Measurements from ENCODE around the gene PCAT6. TPM values are rescaled to one million over a fixed set of nuclear protein-coding genes. Genes with fewer than 3 reads are reported as not detected.

The PCAT6 gene
- total RNA-seq, 2 experiments from 2014 or later = 0.91 to 1.3 TPM

DNA sequence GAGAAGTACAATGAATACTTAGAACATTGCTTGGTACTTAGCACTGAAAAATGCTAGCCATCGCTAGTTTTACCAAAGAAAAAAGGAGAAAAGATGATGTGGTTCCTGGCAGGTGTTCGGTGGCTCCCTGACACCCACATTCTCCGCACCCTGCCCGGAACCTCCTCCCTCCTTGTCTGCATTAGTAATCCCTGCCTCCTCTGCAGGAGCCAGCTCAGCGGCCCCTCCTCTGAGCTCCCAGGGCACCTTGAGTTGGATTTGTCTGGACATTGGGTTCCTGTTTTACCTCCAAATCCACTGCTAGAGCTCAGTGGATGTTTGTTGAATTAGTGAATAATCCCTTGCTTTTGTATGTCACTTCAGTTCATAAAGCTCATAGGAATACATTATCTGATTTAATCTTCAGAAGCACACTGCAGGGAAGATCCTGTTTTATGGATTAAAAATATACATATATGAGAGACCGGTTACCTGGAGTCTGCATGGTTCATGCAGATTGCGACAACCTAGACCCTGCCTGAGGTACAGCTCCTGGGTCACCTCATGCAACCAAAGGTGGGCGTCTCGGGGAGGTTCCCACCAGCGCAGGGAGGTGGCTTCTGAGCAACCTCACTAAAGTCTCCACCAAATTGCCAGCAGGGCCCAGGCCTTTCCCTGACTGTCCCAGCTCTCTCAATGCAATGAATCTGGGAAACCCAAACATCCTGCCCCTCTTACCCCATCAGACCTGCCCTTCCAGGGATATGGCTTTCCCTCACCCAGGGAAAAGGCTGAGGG, 24.2 kb downstream of the PCAT6 start:
- intact Hi-C loops (cut with DNase I, micrococcal nuclease) = no loop called here
- TF ChIP-seq, protein P1, sequence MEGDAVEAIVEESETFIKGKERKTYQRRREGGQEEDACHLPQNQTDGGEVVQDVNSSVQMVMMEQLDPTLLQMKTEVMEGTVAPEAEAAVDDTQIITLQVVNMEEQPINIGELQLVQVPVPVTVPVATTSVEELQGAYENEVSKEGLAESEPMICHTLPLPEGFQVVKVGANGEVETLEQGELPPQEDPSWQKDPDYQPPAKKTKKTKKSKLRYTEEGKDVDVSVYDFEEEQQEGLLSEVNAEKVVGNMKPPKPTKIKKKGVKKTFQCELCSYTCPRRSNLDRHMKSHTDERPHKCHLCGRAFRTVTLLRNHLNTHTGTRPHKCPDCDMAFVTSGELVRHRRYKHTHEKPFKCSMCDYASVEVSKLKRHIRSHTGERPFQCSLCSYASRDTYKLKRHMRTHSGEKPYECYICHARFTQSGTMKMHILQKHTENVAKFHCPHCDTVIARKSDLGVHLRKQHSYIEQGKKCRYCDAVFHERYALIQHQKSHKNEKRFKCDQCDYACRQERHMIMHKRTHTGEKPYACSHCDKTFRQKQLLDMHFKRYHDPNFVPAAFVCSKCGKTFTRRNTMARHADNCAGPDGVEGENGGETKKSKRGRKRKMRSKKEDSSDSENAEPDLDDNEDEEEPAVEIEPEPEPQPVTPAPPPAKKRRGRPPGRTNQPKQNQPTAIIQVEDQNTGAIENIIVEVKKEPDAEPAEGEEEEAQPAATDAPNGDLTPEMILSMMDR (IDR thresholded peaks at IDR 0.05) = no peak
- Histone ChIP-seq H3K4me1 (ENCODE audit: insufficient read depth, low read length) (peaks cover 35% of the 10 kb centered on the region), H3K27ac (ENCODE audit: low read depth in 1 of 2, low read length in 2 of 2) (no peak overlapping the region), H3K36me3 (ENCODE audit: insufficient read depth, low read length) (no peaks in the 10 kb centered on the region), H3K27me3 (ENCODE audit: control insufficient read depth in 1 of 2, insufficient read depth in 2 of 2, low read length in 2 of 2) (no peaks in the 10 kb centered on the region), H3K9me3 (ENCODE audit: control insufficient read depth in 1 of 2, insufficient read depth in 1 of 2, low read length in 2 of 2) (peaks cover 0 to 11% of the 10 kb centered on the region in 2 experiments), H3K4me3 (ENCODE audit: low read length) (no peak overlapping the region)
- Mint-ChIP-seq H3K27me3 (no peaks in the 10 kb centered on the region), H3K36me3 (ENCODE audit: low read depth) (no peaks in the 10 kb centered on the region), H3K4me3 (no peak overlapping the region), H3K9me3 (no peaks in the 10 kb centered on the region), H3K4me1 (ENCODE audit: low read depth) (peaks cover 32% of the 10 kb centered on the region), H3K27ac (peak overlapping the region; percentile 54)
- ChIA-PET POLR2A (interaction anchor here (0.9 to 1.7 kb wide), 3 partner anchors 24 to 54 kb away, joined by 3 to 9 read pairs (median 6); partner anchors contain the start of genes PCAT6 and RABIF), CTCF (interaction anchor here (0.5 to 0.6 kb wide), 2 partner anchors 186 to 1011 kb away, joined by 3 read pairs; no protein-coding TSS in a partner anchor)
- DNase-seq (peak in 4 of 14 experiments; percentile 3 to 25 (median 12)), ATAC-seq (ENCODE audit: poor library complexity) (peak; percentile 32)

DNA sequence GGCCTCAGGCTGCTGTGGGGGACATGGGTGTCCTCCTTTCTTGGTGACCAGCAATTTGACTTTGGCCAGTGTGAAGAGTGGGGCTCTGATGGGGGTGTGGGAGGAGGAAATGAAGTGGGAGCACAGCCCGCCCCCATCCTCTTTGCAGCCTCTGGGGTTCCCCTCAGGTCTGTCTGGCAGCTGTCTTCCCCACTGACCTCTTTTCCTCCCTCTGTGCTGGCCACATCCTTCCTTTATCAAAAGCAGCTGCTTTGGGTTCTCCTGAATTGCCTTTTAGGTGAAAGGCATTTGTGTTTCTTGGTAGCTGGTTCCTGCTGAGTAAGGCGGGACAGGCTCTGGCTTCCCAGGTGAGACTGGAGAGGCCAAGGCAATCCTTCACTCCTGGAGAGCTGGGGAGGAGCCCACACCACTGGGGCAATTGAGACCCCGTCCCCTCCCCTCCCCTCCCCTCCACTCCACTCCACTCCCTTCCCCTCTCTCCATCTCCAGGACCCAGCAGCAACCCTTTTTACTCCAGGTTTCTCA, 24.9 kb downstream of the PCAT6 start:
- no peaks in the 10 kb centered on the region for H3K36me3 ChIP-seq (ENCODE audit: insufficient read depth, low read length)
- ATAC-seq (ENCODE audit: poor library complexity) = peak; percentile 66
- ChIA-PET CTCF (no interaction called here), POLR2A (interaction anchor here (0.9 to 1.7 kb wide), 4 partner anchors 25 to 53 kb away, joined by 3 to 9 read pairs (median 5); partner anchors contain the start of genes PCAT6 and RABIF)
- TF ChIP-seq, protein P1 (IDR thresholded peaks at IDR 0.05) = no peak
- Mint-ChIP-seq H3K27ac (no peak overlapping the region), H3K4me3 (no peak overlapping the region), H3K9me3 (no peaks in the 10 kb centered on the region), H3K36me3 (ENCODE audit: low read depth) (no peaks in the 10 kb centered on the region), H3K4me1 (ENCODE audit: low read depth) (peaks cover 32% of the 10 kb centered on the region), H3K27me3 (no peaks in the 10 kb centered on the region)
- H3K9me3 ChIP-seq (ENCODE audit: control insufficient read depth in 1 of 2, insufficient read depth in 1 of 2, low read length in 2 of 2) = peaks cover 0 to 11% of the 10 kb centered on the region in 2 experiments
- intact Hi-C loops (cut with DNase I, micrococcal nuclease) = no loop called here
- no peak overlapping the region for H3K4me3 ChIP-seq (ENCODE audit: low read length)
- H3K27ac ChIP-seq (ENCODE audit: low read depth in 1 of 2, low read length in 2 of 2) = no peak overlapping the region
- H3K27me3 ChIP-seq (ENCODE audit: control insufficient read depth in 1 of 2, insufficient read depth in 2 of 2, low read length in 2 of 2) = no peaks in the 10 kb centered on the region
- peak in 6 of 14 experiments; percentile 6 to 69 (median 32) for DNase-seq
- H3K4me1 ChIP-seq (ENCODE audit: insufficient read depth, low read length) = peaks cover 35% of the 10 kb centered on the region

DNA sequence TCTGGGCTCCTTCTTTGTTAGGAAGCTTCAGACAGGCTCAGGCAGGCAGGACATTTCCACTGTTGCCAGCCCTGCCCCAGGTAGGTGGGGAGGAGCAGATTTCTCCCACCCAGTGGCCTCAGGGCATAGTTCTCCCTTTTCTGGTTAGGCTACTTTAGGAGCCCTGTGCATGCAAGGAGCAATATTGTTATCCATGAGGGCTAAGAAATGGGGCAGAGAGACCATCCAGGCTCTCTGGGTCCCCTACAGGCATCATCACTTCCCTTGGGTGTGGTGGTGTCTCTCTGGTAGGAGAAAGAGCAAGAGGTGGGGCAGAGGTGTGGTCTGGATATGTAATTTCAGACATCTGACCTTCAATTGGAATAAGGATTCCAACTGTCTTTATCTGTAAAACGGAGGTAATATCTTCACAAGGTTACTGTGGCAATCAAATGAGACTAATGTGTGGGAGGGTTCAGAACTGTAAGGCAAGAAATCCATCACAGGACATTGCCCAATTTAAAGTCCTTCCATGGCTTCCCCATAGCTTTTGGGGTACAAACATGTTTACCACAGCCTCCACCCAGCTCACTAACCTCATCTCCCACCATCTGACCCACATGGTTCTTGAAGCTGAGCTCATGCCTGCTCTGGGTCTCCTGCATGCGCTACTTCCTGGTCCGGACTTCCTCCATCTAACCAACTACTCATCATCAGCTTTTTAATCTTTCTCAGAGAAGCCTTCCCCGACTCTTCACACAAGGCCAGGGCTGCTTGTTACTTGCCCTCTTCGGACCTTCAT, 26.1 kb downstream of the PCAT6 start:
- POLR2A ChIA-PET = interaction anchor here (1.3 kb wide), 1 partner anchor 52 kb away, joined by 9 read pairs; the partner anchor contains the start of gene RABIF
- Histone ChIP-seq H3K9me3 (ENCODE audit: control insufficient read depth in 1 of 2, insufficient read depth in 1 of 2, low read length in 2 of 2) (peaks cover 0 to 9% of the 10 kb centered on the region in 2 experiments), H3K4me3 (ENCODE audit: low read length) (no peak overlapping the region), H3K27me3 (ENCODE audit: control insufficient read depth in 1 of 2, insufficient read depth in 2 of 2, low read length in 2 of 2) (no peaks in the 10 kb centered on the region), H3K27ac (ENCODE audit: low read depth in 1 of 2, low read length in 2 of 2) (no peak overlapping the region), H3K36me3 (ENCODE audit: insufficient read depth, low read length) (no peaks in the 10 kb centered on the region), H3K4me1 (ENCODE audit: insufficient read depth, low read length) (peaks cover 35% of the 10 kb centered on the region)
- H3K27me3 Mint-ChIP-seq = no peaks in the 10 kb centered on the region
- intact Hi-C loops (cut with DNase I, micrococcal nuclease) = no loop called here
- H3K27ac Mint-ChIP-seq = no peak overlapping the region
- CTCF ChIA-PET = no interaction called here
- no peaks in the 10 kb centered on the region for H3K36me3 Mint-ChIP-seq (ENCODE audit: low read depth)
- TF ChIP-seq, protein P1 (IDR thresholded peaks at IDR 0.05) = no peak
- no peak for ATAC-seq (ENCODE audit: poor library complexity)
- peaks cover 32% of the 10 kb centered on the region for H3K4me1 Mint-ChIP-seq (ENCODE audit: low read depth)
- no peak overlapping the region for H3K4me3 Mint-ChIP-seq
- peak in 2 of 14 experiments; percentile 23 to 34 for DNase-seq
- H3K9me3 Mint-ChIP-seq = no peaks in the 10 kb centered on the region
